Upper lobe of left lung (tissue), 6 donors: ENCODE measurements around the gene FAM234A. TPM values are rescaled to one million over a fixed set of nuclear protein-coding genes. Genes with fewer than 3 reads are reported as not detected.

Experiments
- ATAC-seq, 2 donors: fragments of 200-7000 bp; cut with Tn5 transposase; one replicate each; pipeline ENCODE4 v1.9.1; 2022; ENCODE audit warnings: mild to moderate bottlenecking in 2 of 2, moderate library complexity in 2 of 2; ENCODE audit not compliant: low FRiP score in 2 of 2
- DNase-seq, 2 donors: peaks; one replicate each; pipeline ENCODE4 v3.0.0-alpha.2; 2019 to 2020
- H3K27ac ChIP-seq, 4 donors: fragments of 200-600 bp; sonication (generic); one replicate each; pipeline ENCODE4 v1.5.1; 2016 to 2019
- H3K27me3 ChIP-seq, 4 donors: fragments of 200-600 bp; sonication (generic); one replicate each; pipeline ENCODE4 v1.5.1; 2017 to 2019
- H3K36me3 ChIP-seq, 4 donors: fragments of 200-600 bp; sonication (generic); one replicate each; pipeline ENCODE4 v1.5.1; 2016 to 2019
- H3K4me1 ChIP-seq, 4 donors: fragments of 200-600 bp; sonication (generic); one replicate each; pipeline ENCODE4 v1.5.1; 2018 to 2019
- H3K4me3 ChIP-seq, 4 donors: fragments of 200-600 bp; sonication (generic); one replicate each; pipeline ENCODE4 v1.5.1; 2017 to 2019; ENCODE audit warnings: mild to moderate bottlenecking in 2 of 4, moderate library complexity in 1 of 4
- H3K9me3 ChIP-seq, 4 donors: fragments of 200-600 bp; sonication (generic); one replicate each; pipeline ENCODE4 v1.5.1; 2018 to 2019
- CTCF ChIP-seq, 6 experiments: fragments of 450-650 bp in 4 of 6; fragments of 200-600 bp in 2 of 6; sonication (generic) in 2 of 6; IDR thresholded peaks; one replicate each; pipeline ENCODE4 v1.5.1; 2016 to 2019; ENCODE audit warnings: antibody characterized with exemption in 6 of 6
- EP300 ChIP-seq, 4 donors: sonication (generic); formaldehyde crosslinking; IDR thresholded peaks; one replicate each; pipeline ENCODE4 v1.5.1; 2017; ENCODE audit warnings: antibody characterized with exemption in 4 of 4, control low read depth in 2 of 4
- POLR2A ChIP-seq, 4 donors: fragments of 450-650 bp; IDR thresholded peaks; one replicate each; pipeline ENCODE4 v1.5.1; 2016 to 2017; ENCODE audit warnings: antibody characterized with exemption in 4 of 4, mild to moderate bottlenecking in 2 of 4
- POLR2AphosphoS5 ChIP-seq, 2 donors: sonication (generic); formaldehyde crosslinking; IDR thresholded peaks; one replicate each; pipeline ENCODE4 v1.5.1; 2017; ENCODE audit warnings: antibody characterized with exemption in 2 of 2
- WGBS, 2 donors: methylation state at CpG; one replicate each; pipeline ENCODE4 v1.1.5; 2017 to 2018; 5-methylcytosine and 5-hydroxymethylcytosine counted together
- total RNA-seq, 6 donors: library from RNA; depleted of rRNA in 4 of 6; stranded (reverse); fragments of >200 nt in 4 of 6; gene quantifications; one replicate each; pipeline versions ENCODE4 v1.1.0 to v1.2.1, GENCODE V29; 2016 to 2021
- donor health status: DM: no; HTN: no; CAD: no; lungs with moderate emphysema.
- donor health status: DM: no; HTN: yes; CAD: no; lungs with severe emphysema.

FAM234A gene
- total RNA-seq, 6 donors from 2014 or later: 55.4 to 92.7 (median 66.0) TPM

- H3K27me3 ChIP-seq: no peaks in the 10 kb centered on the region
- H3K9me3 ChIP-seq: no peaks in the 10 kb centered on the region
- H3K4me1 ChIP-seq: no peaks in the 10 kb centered on the region
- ATAC-seq (no peak), DNase-seq (no peak)
- no peak overlapping the region for H3K27ac ChIP-seq
- H3K36me3 ChIP-seq: peaks cover 23 to 91% (median 67%) of the 10 kb centered on the region in 4 donors
- no peak overlapping the region for H3K4me3 ChIP-seq
- no peak for TF ChIP-seq EP300 (IDR thresholded peaks at IDR 0.05)
- no peak for TF ChIP-seq POLR2A (IDR thresholded peaks at IDR 0.05)
- no peak for TF ChIP-seq CTCF (IDR thresholded peaks at IDR 0.05)
- WGBS, 2 donors: 98% methylated on average over 3 of the region's 3 CpGs
Observed at GRCh38 chr16:212999-213398, 21.6 kb upstream of the FAM234A start.

GRCh38 chr16:220021-220420 lies 14.6 kb upstream of the FAM234A start:
- Histone ChIP-seq H3K36me3 (peaks cover 21 to 97% (median 69%) of the 10 kb centered on the region in 4 donors), H3K27me3 (no peaks in the 10 kb centered on the region), H3K27ac (no peak overlapping the region), H3K4me1 (no peaks in the 10 kb centered on the region), H3K4me3 (no peak overlapping the region), H3K9me3 (no peaks in the 10 kb centered on the region)
- ATAC-seq (no peak), DNase-seq (no peak)
- WGBS, 2 donors: 73 to 80% methylated on average over 4 of the region's 4 CpGs
- no peak for TF ChIP-seq CTCF (IDR thresholded peaks at IDR 0.05)
- no peak for TF ChIP-seq EP300 (IDR thresholded peaks at IDR 0.05)
- no peak for TF ChIP-seq POLR2AphosphoS5 (IDR thresholded peaks at IDR 0.05)
- no peak for TF ChIP-seq POLR2A (IDR thresholded peaks at IDR 0.05)

GRCh38 chr16:228151-228851 lies 6.3 kb upstream of the FAM234A start:
- no peaks in the 10 kb centered on the region for H3K27me3 ChIP-seq
- H3K36me3 ChIP-seq: peaks cover 9 to 44% (median 32%) of the 10 kb centered on the region in 4 donors
- peaks cover 17 to 28% (median 21%) of the 10 kb centered on the region in 4 donors for H3K4me1 ChIP-seq
- peak overlapping the region; percentile 95 to 98 (median 96) for H3K27ac ChIP-seq
- no peak for TF ChIP-seq CTCF (IDR thresholded peaks at IDR 0.05)
- no peak for TF ChIP-seq EP300 (IDR thresholded peaks at IDR 0.05)
- no peak for TF ChIP-seq POLR2A (IDR thresholded peaks at IDR 0.05)
- no peak for TF ChIP-seq POLR2AphosphoS5 (IDR thresholded peaks at IDR 0.05)
- no peak for DNase-seq
- ATAC-seq: peak; percentile 1 to 12
- 20 to 26% methylated on average over 6 to 9 of the region's 9 CpGs for whole genome bisulfite sequencing, 2 donors
- no peaks in the 10 kb centered on the region for H3K9me3 ChIP-seq
- peak overlapping the region; percentile 70 to 86 (median 76) for H3K4me3 ChIP-seq

GRCh38 chr16:228852-229730 lies 5.5 kb upstream of the FAM234A start, which contains the start of gene LUC7L:
LUC7L (minus strand) TSS chr16:229449; CDS start chr16:229339, 110 bp downstream.
- Histone ChIP-seq H3K9me3 (no peaks in the 10 kb centered on the region), H3K27ac (peak within 1 kb of the TSS; percentile 95 to 98 (median 96)), H3K27me3 (no peaks in the 10 kb centered on the region), H3K36me3 (peaks cover 7 to 36% (median 27%) of the 10 kb centered on the region in 4 donors), H3K4me1 (peaks cover 17 to 28% (median 21%) of the 10 kb centered on the region in 4 donors), H3K4me3 (peak within 1 kb of the TSS; percentile 70 to 86 (median 76))
- WGBS, 2 donors: 2 to 14% methylated on average over 7 to 39 of the region's 88 CpGs
- peak; percentile 88 to 97 for DNase-seq
- TF ChIP-seq CTCF (IDR thresholded peaks at IDR 0.05) (peak in 3 of 6 experiments; percentile 15 to 43 (median 38)), POLR2AphosphoS5 (IDR thresholded peaks at IDR 0.05) (peak; percentile 99), POLR2A (IDR thresholded peaks at IDR 0.05) (peak; percentile 56 to 98 (median 96)), EP300 (IDR thresholded peaks at IDR 0.05) (peak in 1 of 4 donors; percentile 59)
- peak; percentile 90 to 98 for ATAC-seq
